ENCODE data around the gene SOX3.

Gene SOX3

DNA sequence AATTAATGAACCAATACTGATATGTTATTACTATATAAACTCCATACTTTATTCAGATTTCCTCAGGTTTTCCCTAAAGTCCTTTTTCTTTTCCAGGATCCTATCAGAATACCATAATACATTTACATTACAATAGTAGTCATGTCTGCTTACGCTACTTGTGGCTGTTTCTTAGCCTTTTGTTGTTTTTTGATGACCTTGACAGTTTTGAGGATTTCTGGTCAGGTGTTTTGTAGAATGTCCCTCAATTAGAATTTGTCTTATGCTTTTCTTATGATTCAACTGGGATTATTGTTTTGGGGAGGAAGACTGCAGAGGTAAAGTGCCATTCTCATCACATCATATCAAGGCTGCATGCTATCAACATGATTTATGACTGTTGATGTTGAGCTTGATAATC is 9.1 kb downstream of the SOX3 start:
- Histone ChIP-seq H3K4me1 (no peaks in the 10 kb centered on the region), H3K36me3 (no peaks in the 10 kb centered on the region), H3K9me3 (no peaks in the 10 kb centered on the region), H3K27me3 (peaks cover 0 to 8% of the 10 kb centered on the region in 2 donors), H3K27ac (no peak overlapping the region), H3K4me3 (no peak overlapping the region)
- DNase-seq = no peak
- intact Hi-C loops (cut with DNase I; ENCODE audit: low total_unique reads) = no loop called here
- TF ChIP-seq, protein P1, sequence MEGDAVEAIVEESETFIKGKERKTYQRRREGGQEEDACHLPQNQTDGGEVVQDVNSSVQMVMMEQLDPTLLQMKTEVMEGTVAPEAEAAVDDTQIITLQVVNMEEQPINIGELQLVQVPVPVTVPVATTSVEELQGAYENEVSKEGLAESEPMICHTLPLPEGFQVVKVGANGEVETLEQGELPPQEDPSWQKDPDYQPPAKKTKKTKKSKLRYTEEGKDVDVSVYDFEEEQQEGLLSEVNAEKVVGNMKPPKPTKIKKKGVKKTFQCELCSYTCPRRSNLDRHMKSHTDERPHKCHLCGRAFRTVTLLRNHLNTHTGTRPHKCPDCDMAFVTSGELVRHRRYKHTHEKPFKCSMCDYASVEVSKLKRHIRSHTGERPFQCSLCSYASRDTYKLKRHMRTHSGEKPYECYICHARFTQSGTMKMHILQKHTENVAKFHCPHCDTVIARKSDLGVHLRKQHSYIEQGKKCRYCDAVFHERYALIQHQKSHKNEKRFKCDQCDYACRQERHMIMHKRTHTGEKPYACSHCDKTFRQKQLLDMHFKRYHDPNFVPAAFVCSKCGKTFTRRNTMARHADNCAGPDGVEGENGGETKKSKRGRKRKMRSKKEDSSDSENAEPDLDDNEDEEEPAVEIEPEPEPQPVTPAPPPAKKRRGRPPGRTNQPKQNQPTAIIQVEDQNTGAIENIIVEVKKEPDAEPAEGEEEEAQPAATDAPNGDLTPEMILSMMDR (IDR thresholded peaks at IDR 0.05) = no peak

- Histone ChIP-seq H3K4me1 (no peaks in the 10 kb centered on the region), H3K27me3 (no peaks in the 10 kb centered on the region), H3K27ac (no peak overlapping the region), H3K4me3 (no peak overlapping the region), H3K36me3 (no peaks in the 10 kb centered on the region), H3K9me3 (no peaks in the 10 kb centered on the region)
- intact Hi-C loops (cut with DNase I; ENCODE audit: low total_unique reads) = no loop called here
- no peak for DNase-seq
- TF ChIP-seq, protein P1 (IDR thresholded peaks at IDR 0.05) = no peak
Measured at GRCh38 chrX:140492066-140492994, 12.5 kb downstream of the SOX3 start.

DNA sequence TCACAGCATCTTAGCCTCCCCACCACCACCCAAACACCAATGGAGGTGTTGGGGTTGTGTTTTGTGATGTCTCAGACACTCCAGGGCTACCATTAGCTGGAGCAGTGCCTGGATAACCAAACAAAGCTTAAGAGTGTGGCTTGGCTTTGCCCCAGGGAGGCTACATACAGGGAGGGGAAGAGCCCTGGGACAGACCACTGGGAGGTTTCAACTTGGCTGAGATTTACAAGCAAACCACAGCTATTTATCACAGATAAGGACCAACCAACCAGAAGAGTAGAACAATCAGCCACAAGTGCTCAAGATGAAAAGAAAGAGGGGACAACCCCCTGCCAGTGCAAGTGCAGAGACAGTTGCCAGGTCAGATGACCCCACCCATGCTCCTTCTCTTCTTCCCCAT is 24.1 kb downstream of the SOX3 start:
- Histone ChIP-seq H3K36me3 (no peaks in the 10 kb centered on the region), H3K27me3 (no peaks in the 10 kb centered on the region), H3K4me3 (no peak overlapping the region), H3K27ac (no peak overlapping the region), H3K4me1 (no peaks in the 10 kb centered on the region), H3K9me3 (no peaks in the 10 kb centered on the region)
- TF ChIP-seq, protein P1 (IDR thresholded peaks at IDR 0.05) = no peak
- intact Hi-C loops (cut with DNase I; ENCODE audit: low total_unique reads) = no loop called here
- DNase-seq = no peak

DNA sequence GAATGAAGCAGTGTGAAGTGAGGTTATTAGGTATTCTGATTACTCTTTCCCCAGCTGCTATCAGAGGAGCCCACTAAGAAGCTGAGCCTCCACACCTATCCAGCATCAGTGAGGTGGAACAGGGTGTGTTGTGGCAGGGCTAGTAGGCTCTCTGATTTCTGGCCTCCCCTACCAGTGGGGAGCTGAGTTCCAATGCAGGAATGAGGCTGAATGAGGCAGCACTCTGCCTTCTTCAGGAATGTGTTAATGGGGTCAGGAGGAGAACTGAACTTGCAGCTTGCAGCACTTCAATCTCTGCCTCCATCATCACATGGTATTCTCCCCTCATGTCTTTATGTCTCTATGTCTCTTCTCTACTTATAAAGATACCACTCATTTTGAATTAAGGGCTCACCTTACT is 26.9 kb downstream of the SOX3 start:
- no peaks in the 10 kb centered on the region for H3K36me3 ChIP-seq
- TF ChIP-seq, protein P1 (IDR thresholded peaks at IDR 0.05) = no peak
- no peaks in the 10 kb centered on the region for H3K27me3 ChIP-seq
- DNase-seq = no peak
- no peak overlapping the region for H3K27ac ChIP-seq
- H3K4me1 ChIP-seq = no peaks in the 10 kb centered on the region
- intact Hi-C loops (cut with DNase I; ENCODE audit: low total_unique reads) = no loop called here
- no peak overlapping the region for H3K4me3 ChIP-seq
- peaks cover 0 to 9% (median 7%) of the 10 kb centered on the region in 3 donors for H3K9me3 ChIP-seq

GRCh38 chrX:140475025-140475424 is 29.8 kb downstream of the SOX3 start:
- intact Hi-C loops (cut with DNase I; ENCODE audit: low total_unique reads) = no loop called here
- Histone ChIP-seq H3K4me3 (no peak overlapping the region), H3K4me1 (no peaks in the 10 kb centered on the region), H3K27me3 (no peaks in the 10 kb centered on the region), H3K27ac (no peak overlapping the region), H3K9me3 (peaks cover 0 to 9% (median 7%) of the 10 kb centered on the region in 3 donors), H3K36me3 (no peaks in the 10 kb centered on the region)
- DNase-seq = no peak
- TF ChIP-seq, protein P1 (IDR thresholded peaks at IDR 0.05) = no peak
